ENCODE results near the gene RAD51B. TPM values are rescaled to one million over a fixed set of nuclear protein-coding genes. Genes with fewer than 3 reads are reported as not detected.

RAD51B gene
- total RNA-seq, 1 donor from 2014 or later: 3.2 TPM

GRCh38 chr14:67882986-67883555 is 63.5 kb downstream of the RAD51B start:
- intact Hi-C loops (cut with micrococcal nuclease): no loop called here
- DNase-seq (no peak), ATAC-seq (no peak)

GRCh38 chr14:67883717-67884116 is 64.1 kb downstream of the RAD51B start:
- no peak for ATAC-seq
- intact Hi-C loops (cut with micrococcal nuclease): no loop called here
- DNase-seq: no peak

- no peak for ATAC-seq
- no peak for DNase-seq
- intact Hi-C loops (cut with micrococcal nuclease): no loop called here
These were observed 66.6 kb downstream of the RAD51B start for GRCh38 chr14:67886191-67886590.

- DNase-seq (no peak), ATAC-seq (no peak)
- intact Hi-C loops (cut with micrococcal nuclease): no loop called here
These were observed 67.9 kb downstream of the RAD51B start for GRCh38 chr14:67887478-67887877.

GRCh38 chr14:67889455-67889854 is 69.9 kb downstream of the RAD51B start:
- intact Hi-C loops (cut with micrococcal nuclease): no loop called here
- ATAC-seq (no peak), DNase-seq (no peak)

- DNase-seq (no peak), ATAC-seq (no peak)
- intact Hi-C loops (cut with micrococcal nuclease): no loop called here
These were observed 73.0 kb downstream of the RAD51B start for GRCh38 chr14:67892466-67893100.

- intact Hi-C loops (cut with micrococcal nuclease): no loop called here
- no peak for DNase-seq
- no peak for ATAC-seq
These were observed 80.7 kb downstream of the RAD51B start for GRCh38 chr14:67900231-67900630.

GRCh38 chr14:67908052-67908754 is 88.6 kb downstream of the RAD51B start:
- intact Hi-C loops (cut with micrococcal nuclease): no loop called here
- no peak for DNase-seq
- ATAC-seq: no peak

- intact Hi-C loops (cut with micrococcal nuclease): no loop called here
- no peak for DNase-seq
- no peak for ATAC-seq
These were observed 92.0 kb downstream of the RAD51B start for GRCh38 chr14:67911562-67911961.

- no peak for DNase-seq
These were observed 96.9 kb downstream of the RAD51B start for GRCh38 chr14:67916430-67916829.

GRCh38 chr14:67917006-67917405 is 97.4 kb downstream of the RAD51B start:
- ATAC-seq (no peak), DNase-seq (no peak)
- intact Hi-C loops (cut with micrococcal nuclease): no loop called here

More at GRCh38 chr14:67916430-67916829, 96.9 kb downstream of the RAD51B start:
- ATAC-seq: no peak
- intact Hi-C loops (cut with micrococcal nuclease): no loop called here

GRCh38 chr14:67918838-67919237 is 99.3 kb downstream of the RAD51B start:
- ATAC-seq (no peak), DNase-seq (no peak)
- intact Hi-C loops (cut with micrococcal nuclease): no loop called here

- intact Hi-C loops (cut with micrococcal nuclease): no loop called here
- no peak for DNase-seq
- no peak for ATAC-seq
These were observed 99.9 kb downstream of the RAD51B start for GRCh38 chr14:67919259-67920032.

GRCh38 chr14:67926821-67927220 is 107.2 kb downstream of the RAD51B start:
- intact Hi-C loops (cut with micrococcal nuclease): no loop called here
- ATAC-seq (no peak), DNase-seq (no peak)

- intact Hi-C loops (cut with micrococcal nuclease): no loop called here
- ATAC-seq (no peak), DNase-seq (no peak)
These were observed 107.7 kb downstream of the RAD51B start for GRCh38 chr14:67927244-67927643.

GRCh38 chr14:67928375-67928774 is 108.8 kb downstream of the RAD51B start:
- intact Hi-C loops (cut with micrococcal nuclease): no loop called here
- DNase-seq (no peak), ATAC-seq (no peak)

- DNase-seq (no peak), ATAC-seq (no peak)
- intact Hi-C loops (cut with micrococcal nuclease): loop anchor here (10.0 kb wide), 1 partner anchor 882 kb away; no protein-coding TSS in a partner anchor
These were observed 113.2 kb downstream of the RAD51B start for GRCh38 chr14:67932708-67933246.

GRCh38 chr14:67933266-67933665 is 113.7 kb downstream of the RAD51B start:
- peak; percentile 19 for ATAC-seq
- intact Hi-C loops (cut with micrococcal nuclease): loop anchor here (10.0 kb wide), 1 partner anchor 882 kb away; no protein-coding TSS in a partner anchor
- DNase-seq: no peak

- DNase-seq (no peak), ATAC-seq (peak; percentile 95)
- intact Hi-C loops (cut with micrococcal nuclease): loop anchor here (10.0 kb wide), 1 partner anchor 881 kb away; no protein-coding TSS in a partner anchor
These were observed 114.5 kb downstream of the RAD51B start for GRCh38 chr14:67934087-67934486.

Measured in left ventricle myocardium superior (tissue), 1 donor.